CD14-positive monocyte (primary cell): ENCODE results near the gene RAB40AL. TPM values are rescaled to one million over a fixed set of nuclear protein-coding genes. Genes with fewer than 3 reads are reported as not detected.

Source experiments
- DNase-seq, 3 donors: peaks; one replicate each; pipeline ENCODE4 v3.0.0-alpha.2; 2011 to 2022
- H2AFZ ChIP-seq: 2 replicates; pipeline ENCODE4 v1.6.0; 2012; ENCODE audit warnings: mild to moderate bottlenecking, low read depth, low read length, inconsistent platforms; ENCODE audit not compliant: insufficient read depth, poor library complexity, severe bottlenecking
- H3K27ac ChIP-seq, 2 donors: 1 replicate in 1 of 2; 2 replicates in 1 of 2; pipeline ENCODE4 v1.5.1; 2012 to 2013; ENCODE audit warnings: low read length in 2 of 2, control low read depth in 1 of 2, inconsistent platforms in 1 of 2, low read depth in 1 of 2, mild to moderate bottlenecking in 1 of 2
- H3K27me3 ChIP-seq, 2 donors: one replicate each; pipeline versions ENCODE4 v1.6.0 to v1.6.1; 2011 to 2013; ENCODE audit warnings: low read length in 2 of 2; ENCODE audit not compliant: control insufficient read depth in 2 of 2, insufficient read depth in 2 of 2
- H3K36me3 ChIP-seq, 2 donors: replicated peaks in 1 of 2; 1 replicate in 1 of 2; 2 replicates in 1 of 2; pipeline versions ENCODE4 v1.5.1 to v1.6.1; 2012 to 2013; ENCODE audit warnings: low read length in 2 of 2, control low read depth in 1 of 2, inconsistent platforms in 1 of 2, mild to moderate bottlenecking in 1 of 2; ENCODE audit not compliant: insufficient read depth in 2 of 2, control insufficient read depth in 1 of 2
- H3K4me1 ChIP-seq, 2 donors: 1 replicate in 1 of 2; 2 replicates in 1 of 2; pipeline versions ENCODE4 v1.5.1 to v1.6.1; 2012 to 2013; ENCODE audit warnings: low read length in 2 of 2, control low read depth in 1 of 2, inconsistent platforms in 1 of 2, mild to moderate bottlenecking in 1 of 2, moderate library complexity in 1 of 2; ENCODE audit not compliant: insufficient read depth in 2 of 2, control insufficient read depth in 1 of 2
- H3K4me2 ChIP-seq: replicated peaks from 2 replicates; pipeline ENCODE3; 2012; ENCODE audit warnings: low read length, moderate library complexity, mild to moderate bottlenecking; ENCODE audit not compliant: poor library complexity, severe bottlenecking; ENCODE audit errors: extremely low read depth
- H3K4me3 ChIP-seq, 3 experiments: fragments of 200-600 bp in 1 of 3; sonication (generic) in 1 of 3; replicated peaks in 1 of 3; 1 replicate in 2 of 3; 2 replicates in 1 of 3; pipeline ENCODE4 v1.5.1; 2011 to 2013; ENCODE audit warnings: low read length in 3 of 3, mild to moderate bottlenecking in 3 of 3, control low read depth in 2 of 3, low read depth in 2 of 3, inconsistent platforms in 1 of 3, moderate library complexity in 1 of 3
- H3K79me2 ChIP-seq: 2 replicates; pipeline ENCODE4 v1.6.0; 2012; ENCODE audit warnings: mild to moderate bottlenecking, control low read depth, inconsistent platforms, low read length, moderate library complexity; ENCODE audit not compliant: insufficient read depth
- H3K9ac ChIP-seq: 2 replicates; pipeline ENCODE4 v1.6.0; 2017; ENCODE audit warnings: low read length, mild to moderate bottlenecking; ENCODE audit not compliant: insufficient read depth, poor library complexity, severe bottlenecking
- H3K9me3 ChIP-seq, 2 donors: replicated peaks in 1 of 2; 1 replicate in 1 of 2; 2 replicates in 1 of 2; pipeline versions ENCODE4 v1.5.1 to v1.6.1; 2012 to 2013; ENCODE audit warnings: low read length in 2 of 2, control low read depth in 1 of 2; ENCODE audit not compliant: control insufficient read depth in 1 of 2, insufficient read depth in 1 of 2
- H4K20me1 ChIP-seq: 2 replicates; pipeline ENCODE4 v1.6.0; 2012; ENCODE audit warnings: mild to moderate bottlenecking, low read length, control low read depth, moderate library complexity; ENCODE audit not compliant: insufficient read depth
- H3K27ac Mint-ChIP-seq, 7 donors: one replicate each; pipeline ENCODE4 v1.8.0; 2020; ENCODE audit warnings: mild to moderate bottlenecking in 7 of 7, mixed read lengths in 7 of 7, moderate library complexity in 6 of 7, inconsistent platforms in 2 of 7
- H3K27me3 Mint-ChIP-seq, 3 donors: one replicate each; pipeline ENCODE4 v1.8.0; 2021 to 2022; ENCODE audit warnings: low read depth in 3 of 3, mild to moderate bottlenecking in 3 of 3, mixed read lengths in 3 of 3, moderate library complexity in 3 of 3, inconsistent platforms in 1 of 3
- H3K36me3 Mint-ChIP-seq, 2 donors: one replicate each; pipeline ENCODE4 v1.8.0; 2020; ENCODE audit warnings: mixed read lengths in 2 of 2, inconsistent platforms in 1 of 2, mild to moderate bottlenecking in 1 of 2
- H3K4me1 Mint-ChIP-seq: one replicate; pipeline ENCODE4 v1.8.0; 2020; ENCODE audit warnings: mild to moderate bottlenecking, mixed read lengths
- H3K4me3 Mint-ChIP-seq, 2 donors: one replicate each; pipeline ENCODE4 v1.8.0; 2020; ENCODE audit warnings: mild to moderate bottlenecking in 2 of 2, mixed read lengths in 2 of 2, moderate library complexity in 1 of 2
- H3K9me3 Mint-ChIP-seq, 7 donors: one replicate each; pipeline ENCODE4 v1.8.0; 2020 to 2022; ENCODE audit warnings: mixed read lengths in 7 of 7, mild to moderate bottlenecking in 6 of 7, moderate library complexity in 6 of 7, inconsistent platforms in 2 of 7
- CTCF ChIP-seq: fragments of 200-600 bp; IDR thresholded peaks from one replicate; pipeline ENCODE4 v1.8.0; 2022; ENCODE audit warnings: antibody characterized with exemption, mild to moderate bottlenecking
- WGBS: methylation state at CpG from one replicate; pipeline ENCODE4 v1.1.5; 2013; ENCODE audit warnings: missing lambda C conversion rate; ENCODE audit not compliant: insufficient coverage; 5-methylcytosine and 5-hydroxymethylcytosine counted together
- intact Hi-C, 2 donors: fragments of 100-400 bp; cut with micrococcal nuclease; formaldehyde crosslinking; loops; one replicate each; pipeline versions ENCODE4 v1.15.0 to v1.15.1; 2023
- polyA plus RNA-seq, 3 donors: library from polyadenylated mRNA; depleted of rRNA in 1 of 3; unstranded in 2 of 3; stranded (reverse) in 1 of 3; fragments of 300-500 nt in 2 of 3; fragments of >200 nt in 1 of 3; fragmentation: Illumina TruSeq in 2 of 3; gene quantifications; 1 replicate in 2 of 3; 2 replicates in 1 of 3; pipeline ENCODE4 v1.2.3, GENCODE V29; 2012 to 2021

The RAB40AL gene
- polyA plus RNA-seq, 3 donors: 0.13 TPM; not detected in 2

- no peaks in the 10 kb centered on the region for H3K36me3 Mint-ChIP-seq
These were observed 48.1 kb downstream of the RAB40AL start for GRCh38 chrX:102985192-102985591.

More at GRCh38 chrX:102985192-102985591, 48.1 kb downstream of the RAB40AL start:
- Mint-ChIP-seq H3K9me3 (peaks cover 0 to 31% (median 14%) of the 10 kb centered on the region in 7 donors), H3K27me3 (peaks cover 0 to 1% (median 0%) of the 10 kb centered on the region in 3 donors), H3K27ac (peak overlapping the region in 5 of 7 donors; percentile 46 to 79 (median 75)), H3K4me3 (peak overlapping the region in 1 of 2 donors; percentile 7), H3K4me1 (peaks cover 20% of the 10 kb centered on the region)
- no CpG with 5 or more reads among the region's 3 CpGs for WGBS
- Histone ChIP-seq H2AFZ (no peak overlapping the region), H3K9me3 (peaks cover 0 to 6% of the 10 kb centered on the region in 2 donors), H3K4me1 (peaks cover 0 to 14% of the 10 kb centered on the region in 2 donors), H3K36me3 (no peaks in the 10 kb centered on the region), H3K79me2 (no peaks in the 10 kb centered on the region), H3K27ac (no peak overlapping the region), H3K4me2 (no peak overlapping the region), H3K4me3 (no peak overlapping the region), H3K9ac (no peak overlapping the region), H3K27me3 (no peaks in the 10 kb centered on the region), H4K20me1 (no peaks in the 10 kb centered on the region)
- TF ChIP-seq CTCF: no peak
- DNase-seq: peak; percentile 17 to 51 (median 45)
- intact Hi-C loops: loop anchor here in 1 of 2 donors (10.0 kb wide), 1 partner anchor 60 kb away; no protein-coding TSS in a partner anchor

Other genes starting within 250 kb of the RAB40AL start
- gene GPRASP2, start 224.8 kb upstream of the RAB40AL start, polyA plus RNA-seq: under 1 TPM; 0.23 to 0.66 (median 0.48) TPM
- gene GPRASP3, start 216.5 kb upstream of the RAB40AL start, polyA plus RNA-seq: under 1 TPM; 0.03 to 0.08 (median 0.04) TPM
- under 1 TPM in 1 of 3 donors, not detected in 2; 0.62 TPM for gene BEX1, start 126.9 kb downstream of the RAB40AL start, polyA plus RNA-seq
- gene NXF3, start 155.9 kb downstream of the RAB40AL start, polyA plus RNA-seq: not detected